ENCODE data around the gene SLC38A8.

The SLC38A8 gene

GRCh38 chr16:83971165-83972130 is 71.1 kb downstream of the SLC38A8 start:
- FAIRE-seq: no peak
- DNase-seq (ENCODE audit: insufficient read length, low spot score): no peak
- TF ChIP-seq CTCF (IDR thresholded peaks at IDR 0.05; ENCODE audit: insufficient read depth, missing control alignments): no peak

GRCh38 chr16:83970430-83970815 is 72.2 kb downstream of the SLC38A8 start:
- no peak for FAIRE-seq
- no peak for DNase-seq (ENCODE audit: insufficient read length, low spot score)
- TF ChIP-seq CTCF (IDR thresholded peaks at IDR 0.05; ENCODE audit: insufficient read depth, missing control alignments): no peak

GRCh38 chr16:83969771-83970429 is 72.7 kb downstream of the SLC38A8 start:
- FAIRE-seq (no peak), DNase-seq (ENCODE audit: insufficient read length, low spot score) (no peak)
- TF ChIP-seq CTCF (IDR thresholded peaks at IDR 0.05; ENCODE audit: insufficient read depth, missing control alignments): no peak

- no peak for FAIRE-seq
- TF ChIP-seq CTCF (IDR thresholded peaks at IDR 0.05; ENCODE audit: insufficient read depth, missing control alignments): no peak
- DNase-seq (ENCODE audit: insufficient read length, low spot score): no peak
Measured at GRCh38 chr16:83968891-83969649, 73.5 kb downstream of the SLC38A8 start.

- TF ChIP-seq CTCF (IDR thresholded peaks at IDR 0.05; ENCODE audit: insufficient read depth, missing control alignments): no peak
- DNase-seq (ENCODE audit: insufficient read length, low spot score): no peak
- no peak for FAIRE-seq
Measured at GRCh38 chr16:83968306-83968851, 74.2 kb downstream of the SLC38A8 start.

- no peak for FAIRE-seq
- DNase-seq (ENCODE audit: insufficient read length, low spot score): peak; percentile 62
Measured at GRCh38 chr16:83967838-83968305, 74.7 kb downstream of the SLC38A8 start, which contains the start of gene NECAB2. NECAB2 (plus strand) TSS chr16:83968244; CDS start chr16:83968649, 405 bp downstream.

More at GRCh38 chr16:83967838-83968305, 74.7 kb downstream of the SLC38A8 start, which contains the start of gene NECAB2:
- TF ChIP-seq CTCF (IDR thresholded peaks at IDR 0.05; ENCODE audit: insufficient read depth, missing control alignments): peak; percentile 64
